IMR-90 (cell line): Measurements from ENCODE around the gene CHN2. TPM values are rescaled to one million over a fixed set of nuclear protein-coding genes. Genes with fewer than 3 reads are reported as not detected.

ENCODE experiments used
- ATAC-seq: fragments of 200-7000 bp; cut with Tn5 transposase; 2 replicates; pipeline ENCODE4 v1.9.1; 2020; ENCODE audit warnings: low read depth, mild to moderate bottlenecking, moderate library complexity
- BruUV-seq: library from RNA; stranded (reverse); fragments of 400-500 nt; replicated peaks from 2 replicates; lab custom pipeline; 2021; lab: Mats Ljungman, UMichigan
- CTCF ChIA-PET: fragments of 300-600 bp; formaldehyde crosslinking; extraction: SDS; loops from one replicate; lab custom pipeline; 2021; ENCODE audit warnings: antibody characterized with exemption; lab: Yijun Ruan, JAX
- POLR2A ChIA-PET: fragments of 300-600 bp; sonication (Branson Sonifier 250); formaldehyde crosslinking; loops from one replicate; lab custom pipeline; 2022; ENCODE audit warnings: antibody characterized with exemption; ENCODE audit not compliant: unreplicated experiment; lab: Charles Lee
- DNase-seq: peaks from one replicate; pipeline ENCODE4 v3.0.0; 2013
- H2AFZ ChIP-seq: replicated peaks from 2 replicates; pipeline ENCODE3; 2013; ENCODE audit warnings: low read length, mild to moderate bottlenecking; ENCODE audit not compliant: poor library complexity
- H2AK5ac ChIP-seq: 2 replicates; pipeline ENCODE4 v1.6.1; 2013; ENCODE audit warnings: low read depth, low read length, inconsistent platforms
- H2AK9ac ChIP-seq: replicated peaks from 2 replicates; pipeline ENCODE3; 2013; ENCODE audit warnings: mild to moderate bottlenecking, low read depth, low read length, moderate library complexity; ENCODE audit not compliant: poor library complexity
- H2BK120ac ChIP-seq: 2 replicates; pipeline ENCODE4 v1.6.1; 2013; ENCODE audit warnings: low read depth, low read length, inconsistent platforms
- H2BK15ac ChIP-seq: 3 replicates; pipeline ENCODE4 v1.6.1; 2013; ENCODE audit warnings: low read depth, low read length, inconsistent platforms
- H2BK20ac ChIP-seq: 2 replicates; pipeline ENCODE4 v1.6.1; 2013; ENCODE audit warnings: low read depth, mild to moderate bottlenecking, inconsistent platforms, low read length, moderate library complexity
- H2BK5ac ChIP-seq: 2 replicates; pipeline ENCODE4 v1.6.1; 2013; ENCODE audit warnings: mild to moderate bottlenecking, low read depth, low read length, inconsistent platforms; ENCODE audit not compliant: poor library complexity, severe bottlenecking
- H3K14ac ChIP-seq: replicated peaks from 2 replicates; pipeline ENCODE4 v1.6.1; 2013; ENCODE audit warnings: low read depth, low read length, inconsistent platforms
- H3K18ac ChIP-seq: 2 replicates; pipeline ENCODE4 v1.6.1; 2013; ENCODE audit warnings: low read depth, low read length, control low read depth
- H3K23ac ChIP-seq: 2 replicates; pipeline ENCODE4 v1.6.1; 2013; ENCODE audit warnings: low read depth, low read length, inconsistent platforms
- H3K27ac ChIP-seq: 2 replicates; pipeline ENCODE4 v1.5.1; 2013; ENCODE audit warnings: mild to moderate bottlenecking, control low read depth, low read length; ENCODE audit not compliant: insufficient read depth
- H3K27me3 ChIP-seq: 2 replicates; pipeline ENCODE4 v1.6.1; 2013; ENCODE audit warnings: low read length; ENCODE audit not compliant: control insufficient read depth, insufficient read depth
- H3K36me3 ChIP-seq: 2 replicates; pipeline ENCODE4 v1.6.1; 2013; ENCODE audit warnings: low read length, mixed read lengths; ENCODE audit not compliant: control insufficient read depth, insufficient read depth
- H3K4ac ChIP-seq: 2 replicates; pipeline ENCODE4 v1.6.1; 2013; ENCODE audit warnings: low read depth, low read length, inconsistent platforms
- H3K4me1 ChIP-seq: 2 replicates; pipeline ENCODE4 v1.6.1; 2013; ENCODE audit warnings: low read length, mixed read lengths; ENCODE audit not compliant: control insufficient read depth, insufficient read depth
- H3K4me2 ChIP-seq: 2 replicates; pipeline ENCODE4 v1.6.1; 2013; ENCODE audit warnings: low read depth, mild to moderate bottlenecking, control low read depth, low read length, moderate library complexity
- H3K4me3 ChIP-seq: 2 replicates; pipeline ENCODE4 v1.5.1; 2013; ENCODE audit warnings: low read depth, mild to moderate bottlenecking, control low read depth, low read length, moderate library complexity; ENCODE audit not compliant: insufficient read depth
- H3K56ac ChIP-seq: 2 replicates; pipeline ENCODE4 v1.6.1; 2013; ENCODE audit warnings: low read length, inconsistent platforms; ENCODE audit not compliant: insufficient read depth; ENCODE audit errors: extremely low read depth
- H3K79me1 ChIP-seq, 2 experiments: 2 replicates each; pipeline ENCODE4 v1.6.1; 2013; ENCODE audit warnings: low read length in 2 of 2, inconsistent platforms in 1 of 2, low read depth in 1 of 2
- H3K9ac ChIP-seq: 2 replicates; pipeline ENCODE4 v1.6.1; 2013; ENCODE audit warnings: low read depth, low read length, control low read depth
- H3K9me1 ChIP-seq: 2 replicates; pipeline ENCODE4 v1.6.1; 2013; ENCODE audit warnings: low read length, inconsistent platforms; ENCODE audit not compliant: insufficient read depth
- H3K9me3 ChIP-seq: 2 replicates; pipeline ENCODE4 v1.6.1; 2013; ENCODE audit warnings: low read length; ENCODE audit not compliant: control insufficient read depth, insufficient read depth
- H4K20me1 ChIP-seq: 2 replicates; pipeline ENCODE4 v1.6.1; 2013; ENCODE audit warnings: low read length, inconsistent platforms; ENCODE audit not compliant: insufficient read depth
- H4K5ac ChIP-seq: 2 replicates; pipeline ENCODE4 v1.6.1; 2013; ENCODE audit warnings: mild to moderate bottlenecking, low read depth, low read length, control low read depth
- H4K8ac ChIP-seq, 2 experiments: 2 replicates each; pipeline ENCODE4 v1.6.1; 2013; ENCODE audit warnings: low read depth in 2 of 2, low read length in 2 of 2, control low read depth in 1 of 2, inconsistent platforms in 1 of 2
- H4K91ac ChIP-seq: 2 replicates; pipeline ENCODE4 v1.6.1; 2013; ENCODE audit warnings: low read depth, low read length, inconsistent platforms; ENCODE audit not compliant: insufficient read depth
- BHLHE40 ChIP-seq: fragments of 150-350 bp; IDR thresholded peaks from 2 replicates; pipeline ENCODE4 v1.6.1; 2016; ENCODE audit warnings: mild to moderate bottlenecking, low read depth, low read length
- CEBPB ChIP-seq: IDR thresholded peaks from 2 replicates; pipeline ENCODE4 v1.6.1; 2012; ENCODE audit warnings: low read depth, low read length, improper control_type of control experiment
- CHD1 ChIP-seq: IDR thresholded peaks from 2 replicates; pipeline ENCODE4 v1.6.1; 2012; ENCODE audit warnings: low read depth, low read length, improper control_type of control experiment
- CTCF ChIP-seq: conservative IDR thresholded peaks from 2 replicates; pipeline ENCODE4 v1.5.1; 2012; ENCODE audit warnings: mild to moderate bottlenecking, low read depth, low read length, improper control_type of control experiment
- FOS ChIP-seq: fragments of 150-350 bp; IDR thresholded peaks from 2 replicates; pipeline ENCODE4 v1.6.1; 2016; ENCODE audit warnings: low read depth, low read length
- MAFK ChIP-seq: IDR thresholded peaks from 2 replicates; pipeline ENCODE4 v1.6.1; 2012; ENCODE audit warnings: low read depth, low read length, improper control_type of control experiment
- MAZ ChIP-seq: IDR thresholded peaks from 2 replicates; pipeline ENCODE4 v1.6.1; 2012; ENCODE audit warnings: low read depth, mild to moderate bottlenecking, low read length, improper control_type of control experiment, moderate library complexity, borderline replicate concordance
- MXI1 ChIP-seq: IDR thresholded peaks from 2 replicates; pipeline ENCODE4 v1.6.1; 2012; ENCODE audit warnings: low read depth, mild to moderate bottlenecking, low read length, moderate library complexity, borderline replicate concordance
- NFE2L2 ChIP-seq: fragments of 150-350 bp; IDR thresholded peaks from 2 replicates; pipeline ENCODE4 v1.6.1; 2016; ENCODE audit warnings: low read depth, mild to moderate bottlenecking, low read length
- POLR2A ChIP-seq: IDR thresholded peaks from 2 replicates; pipeline ENCODE4 v1.6.1; 2012; ENCODE audit warnings: mild to moderate bottlenecking, low read depth, low read length
- RAD21 ChIP-seq: IDR thresholded peaks from 2 replicates; pipeline ENCODE4 v1.6.1; 2012; ENCODE audit warnings: low read length, improper control_type of control experiment
- RCOR1 ChIP-seq: IDR thresholded peaks from 2 replicates; pipeline ENCODE4 v1.6.1; 2012; ENCODE audit warnings: mild to moderate bottlenecking, low read length, improper control_type of control experiment; ENCODE audit not compliant: insufficient replicate concordance
- RFX5 ChIP-seq: IDR thresholded peaks from 2 replicates; pipeline ENCODE4 v1.8.0; 2012; ENCODE audit warnings: low read depth, mild to moderate bottlenecking, low read length, moderate library complexity
- WGBS, 2 experiments: methylation state at CpG; one replicate each; pipeline versions ENCODE4 v1.1.5 to v1.1.7; 2013; ENCODE audit warnings: missing lambda C conversion rate in 2 of 2; ENCODE audit not compliant: insufficient read length in 1 of 2; ENCODE audit errors: extremely low coverage in 2 of 2; 5-methylcytosine and 5-hydroxymethylcytosine counted together
- dilution Hi-C: fragments of 300-500 bp; cut with HindIII; formaldehyde crosslinking; loops from one replicate; pipeline ENCODE4 v1.14.3; 2018; ENCODE audit warnings: low sequenced_read_pairs; ENCODE audit not compliant: unreplicated experiment
- in situ Hi-C: fragments of 300-500 bp; cut with MboI; formaldehyde crosslinking; loops from 3 replicates; pipeline ENCODE4 v1.14.3; 2019; ENCODE audit warnings: low sequenced_read_pairs, inconsistent platforms, mixed read lengths
- intact Hi-C: fragments of 100-400 bp; cut with micrococcal nuclease; formaldehyde crosslinking; loops from 2 replicates; pipeline ENCODE4 v1.10.0; 2022
- polyA plus RNA-seq, 3 experiments: library from polyadenylated mRNA; depleted of rRNA; stranded (reverse); fragments of >200 nt; gene quantifications; 2 replicates each; pipeline ENCODE4 v1.2.3, GENCODE V29; 2012; ENCODE audit warnings: low replicate concordance in 1 of 3
- total RNA-seq: library from RNA; depleted of rRNA; stranded (reverse); fragments of >200 nt; gene quantifications from 2 replicates; pipeline ENCODE4 v1.2.3, GENCODE V29; 2012
- TF ChIP-seq, protein P1 (sequence below): fragments of 150-350 bp; IDR thresholded peaks from 2 replicates; pipeline ENCODE4 v1.6.1; 2017; ENCODE audit warnings: mild to moderate bottlenecking, antibody characterized with exemption, low read length, low read depth
- TF ChIP-seq, protein P2 (sequence below): fragments of 150-350 bp; IDR thresholded peaks from 2 replicates; pipeline ENCODE4 v1.6.1; 2016; ENCODE audit warnings: low read depth, mild to moderate bottlenecking, low read length, moderate library complexity, borderline replicate concordance

The CHN2 gene
- total and polyA plus RNA-seq, 2 of the 4 experiments (the other 2 are of a cell fraction) = not detected

- H2BK120ac ChIP-seq = no peak overlapping the region
- H2AK9ac ChIP-seq = no peak overlapping the region
- H3K14ac ChIP-seq = no peak overlapping the region
- H3K27me3 ChIP-seq = no peaks in the 10 kb centered on the region
- no peak overlapping the region for H3K56ac ChIP-seq
- no peak overlapping the region for H2AK5ac ChIP-seq
- no peak overlapping the region for H2BK15ac ChIP-seq
- BruUV-seq = no TSS peak
- H3K4me3 ChIP-seq = no peak overlapping the region
- no peak overlapping the region for H4K5ac ChIP-seq
- H3K9ac ChIP-seq = no peak overlapping the region
- H3K18ac ChIP-seq = no peak overlapping the region
- dilution Hi-C loops (no loop called here), in situ Hi-C loops (no loop called here), intact Hi-C loops (no loop called here)
- H4K91ac ChIP-seq = no peak overlapping the region
- H3K79me1 ChIP-seq = no peaks in the 10 kb centered on the region
- no peak overlapping the region for H3K27ac ChIP-seq
- H3K4ac ChIP-seq = no peak overlapping the region
- no peaks in the 10 kb centered on the region for H3K9me1 ChIP-seq
- no peak overlapping the region for H4K8ac ChIP-seq
- POLR2A ChIA-PET = no interaction called here
- H3K4me2 ChIP-seq = no peak overlapping the region
- H2BK20ac ChIP-seq = no peak overlapping the region
- H4K20me1 ChIP-seq = no peaks in the 10 kb centered on the region
- H3K9me3 ChIP-seq = no peaks in the 10 kb centered on the region
- DNase-seq (no peak), ATAC-seq (no peak)
- H2AFZ ChIP-seq = no peak overlapping the region
- WGBS, 2 experiments = no CpG with 5 or more reads among the region's 8 CpGs
- no peaks in the 10 kb centered on the region for H3K4me1 ChIP-seq
- H3K36me3 ChIP-seq = no peaks in the 10 kb centered on the region
- H2BK5ac ChIP-seq = no peak overlapping the region
- CTCF ChIA-PET = no interaction called here
- TF ChIP-seq NFE2L2 = no peak
- no peak for TF ChIP-seq RCOR1
- TF ChIP-seq CEBPB = no peak
- no peak for TF ChIP-seq MAZ
- no peak for TF ChIP-seq RAD21
- TF ChIP-seq MAFK = no peak
- TF ChIP-seq, protein P1, sequence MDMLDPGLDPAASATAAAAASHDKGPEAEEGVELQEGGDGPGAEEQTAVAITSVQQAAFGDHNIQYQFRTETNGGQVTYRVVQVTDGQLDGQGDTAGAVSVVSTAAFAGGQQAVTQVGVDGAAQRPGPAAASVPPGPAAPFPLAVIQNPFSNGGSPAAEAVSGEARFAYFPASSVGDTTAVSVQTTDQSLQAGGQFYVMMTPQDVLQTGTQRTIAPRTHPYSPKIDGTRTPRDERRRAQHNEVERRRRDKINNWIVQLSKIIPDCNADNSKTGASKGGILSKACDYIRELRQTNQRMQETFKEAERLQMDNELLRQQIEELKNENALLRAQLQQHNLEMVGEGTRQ = no peak
- TF ChIP-seq CHD1 = no peak
- no peak for TF ChIP-seq CTCF
- no peak for TF ChIP-seq MXI1
- TF ChIP-seq FOS = no peak
- TF ChIP-seq POLR2A = no peak
- TF ChIP-seq RFX5 = no peak
- no peak for TF ChIP-seq BHLHE40
- TF ChIP-seq, protein P2, sequence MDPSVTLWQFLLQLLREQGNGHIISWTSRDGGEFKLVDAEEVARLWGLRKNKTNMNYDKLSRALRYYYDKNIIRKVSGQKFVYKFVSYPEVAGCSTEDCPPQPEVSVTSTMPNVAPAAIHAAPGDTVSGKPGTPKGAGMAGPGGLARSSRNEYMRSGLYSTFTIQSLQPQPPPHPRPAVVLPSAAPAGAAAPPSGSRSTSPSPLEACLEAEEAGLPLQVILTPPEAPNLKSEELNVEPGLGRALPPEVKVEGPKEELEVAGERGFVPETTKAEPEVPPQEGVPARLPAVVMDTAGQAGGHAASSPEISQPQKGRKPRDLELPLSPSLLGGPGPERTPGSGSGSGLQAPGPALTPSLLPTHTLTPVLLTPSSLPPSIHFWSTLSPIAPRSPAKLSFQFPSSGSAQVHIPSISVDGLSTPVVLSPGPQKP = no peak
- H3K23ac ChIP-seq = no peak overlapping the region
Observed at GRCh38 chr7:29346231-29346978, 151.8 kb downstream of the CHN2 start.
